PC-3 (cell line): ENCODE measurements around the gene CTNND2. TPM values are rescaled to one million over a fixed set of nuclear protein-coding genes. Genes with fewer than 3 reads are reported as not detected.

Experiments used
- ATAC-seq: fragments of 200-7000 bp; cut with Tn5 transposase; 2 replicates; pipeline ENCODE4 v1.9.1; 2020; ENCODE audit warnings: mild to moderate bottlenecking, moderate library complexity
- BruUV-seq: library from RNA; stranded (reverse); fragments of 400-500 nt; replicated peaks from 2 replicates; lab custom pipeline; 2021; lab: Mats Ljungman, UMichigan
- CTCF ChIA-PET: fragments of 300-600 bp; sonication (Branson Sonifier 250); formaldehyde crosslinking; loops from one replicate; lab custom pipeline; 2022; ENCODE audit warnings: antibody characterized with exemption; lab: Charles Lee
- POLR2A ChIA-PET: fragments of 300-600 bp; sonication (Branson Sonifier 250); formaldehyde crosslinking; loops from one replicate; lab custom pipeline; 2022; ENCODE audit warnings: antibody characterized with exemption; ENCODE audit not compliant: unreplicated experiment; lab: Charles Lee
- DNase-seq: peaks from one replicate; pipeline ENCODE4 v3.0.0-alpha.2; 2015
- H2AFZ ChIP-seq: fragments of 300-600 bp; sonication (generic); 2 replicates; pipeline ENCODE4 v1.6.0; 2016; ENCODE audit warnings: antibody characterized with exemption, low read length
- H3F3A ChIP-seq: fragments of 300-600 bp; sonication (generic); one replicate; pipeline ENCODE4 v1.6.0; 2017; ENCODE audit warnings: antibody characterized with exemption, low read length, control low read depth, mild to moderate bottlenecking; ENCODE audit not compliant: unreplicated experiment
- H3K27ac ChIP-seq: fragments of 300-600 bp; sonication (generic); 2 replicates; pipeline ENCODE4 v1.5.1; 2016; ENCODE audit warnings: mild to moderate bottlenecking, low read length
- H3K27me3 ChIP-seq: fragments of 300-600 bp; sonication (generic); 2 replicates; pipeline ENCODE4 v1.6.1; 2016; ENCODE audit warnings: low read length, mixed read lengths
- H3K36me3 ChIP-seq: fragments of 300-600 bp; sonication (generic); 2 replicates; pipeline ENCODE4 v1.6.1; 2016; ENCODE audit warnings: low read depth, mixed run types, low read length, mixed read lengths
- H3K4me1 ChIP-seq: fragments of 300-600 bp; sonication (generic); 2 replicates; pipeline ENCODE4 v1.5.1; 2016; ENCODE audit warnings: low read length; ENCODE audit not compliant: insufficient read depth
- H3K4me2 ChIP-seq: fragments of 300-600 bp; sonication (generic); 2 replicates; pipeline ENCODE4 v1.6.0; 2016; ENCODE audit warnings: low read length
- H3K4me3 ChIP-seq: fragments of 300-600 bp; sonication (generic); 2 replicates; pipeline ENCODE4 v1.5.1; 2016; ENCODE audit warnings: mild to moderate bottlenecking, low read length, mixed read lengths
- H3K79me2 ChIP-seq: fragments of 300-600 bp; sonication (generic); 2 replicates; pipeline ENCODE4 v1.6.1; 2017; ENCODE audit warnings: low read length, mixed read lengths
- H3K9ac ChIP-seq: fragments of 300-600 bp; sonication (generic); 2 replicates; pipeline ENCODE4 v1.6.0; 2016; ENCODE audit warnings: mild to moderate bottlenecking, low read length
- H3K9me2 ChIP-seq: fragments of 300-600 bp; sonication (generic); replicated peaks from 2 replicates; pipeline ENCODE4 v1.6.1; 2016; ENCODE audit warnings: mixed run types, low read length, mixed read lengths
- H3K9me3 ChIP-seq: fragments of 300-600 bp; sonication (generic); 2 replicates; pipeline ENCODE4 v1.6.1; 2016; ENCODE audit warnings: low read length, mixed read lengths
- H4K20me1 ChIP-seq: fragments of 300-600 bp; sonication (generic); 2 replicates; pipeline ENCODE4 v1.6.1; 2016; ENCODE audit warnings: low read length, mixed read lengths
- CTCF ChIP-seq: fragments of 300-600 bp; sonication (generic); conservative IDR thresholded peaks from 2 replicates; pipeline ENCODE4 v1.5.1; 2017; ENCODE audit warnings: antibody characterized with exemption, low read depth, mild to moderate bottlenecking, low read length
- EZH2 ChIP-seq: fragments of 300-600 bp; sonication (generic); IDR thresholded peaks from one replicate; pipeline ENCODE4 v1.6.1; 2017; ENCODE audit warnings: antibody characterized with exemption, mild to moderate bottlenecking, low read length; ENCODE audit not compliant: unreplicated experiment
- EZH2phosphoT487 ChIP-seq: fragments of 300-600 bp; sonication (generic); IDR thresholded peaks from 2 replicates; pipeline ENCODE4 v1.6.1; 2018; ENCODE audit warnings: mild to moderate bottlenecking, antibody characterized with exemption, low read length, borderline replicate concordance
- intact Hi-C: fragments of 100-400 bp; cut with micrococcal nuclease; formaldehyde crosslinking; loops from 2 replicates; pipeline ENCODE4 v1.9.0; 2023
- total RNA-seq: library from RNA; depleted of rRNA; stranded (reverse); fragments of >200 nt; gene quantifications from 2 replicates; pipeline ENCODE4 v1.2.3, GENCODE V29; 2014

Gene CTNND2
- total RNA-seq, 1 experiment from 2014 or later = 1.8 TPM

GRCh38 chr5:11329679-11330078 lies 574.6 kb downstream of the CTNND2 start:
- H3K79me2 ChIP-seq = no peaks in the 10 kb centered on the region
- no peak overlapping the region for H3K4me2 ChIP-seq
- no peaks in the 10 kb centered on the region for H3F3A ChIP-seq
- intact Hi-C loops = no loop called here
- H3K9ac ChIP-seq = no peak overlapping the region
- DNase-seq (no peak), ATAC-seq (no peak)
- no peaks in the 10 kb centered on the region for H3K9me3 ChIP-seq
- no peaks in the 10 kb centered on the region for H3K4me1 ChIP-seq
- H3K27me3 ChIP-seq = no peaks in the 10 kb centered on the region; the same call in 1 of the 2 replicates
- TF ChIP-seq EZH2 (no peak), EZH2phosphoT487 (no peak), CTCF (no peak)
- no peaks in the 10 kb centered on the region for H3K9me2 ChIP-seq
- H3K27ac ChIP-seq = no peak overlapping the region
- ChIA-PET POLR2A (no interaction called here), CTCF (no interaction called here)
- H4K20me1 ChIP-seq = no peaks in the 10 kb centered on the region
- H3K36me3 ChIP-seq = no peaks in the 10 kb centered on the region
- H3K4me3 ChIP-seq = no peak overlapping the region
- BruUV-seq = no TSS peak
- no peak overlapping the region for H2AFZ ChIP-seq

GRCh38 chr5:11324521-11325289 lies 579.5 kb downstream of the CTNND2 start:
- intact Hi-C loops = no loop called here
- no peak for ATAC-seq
- Histone ChIP-seq H3K4me1 (peaks cover 13% of the 10 kb centered on the region; the same call in 1 of the 2 replicates), H3K27ac (no peak overlapping the region), H3K9me3 (no peaks in the 10 kb centered on the region), H3F3A (no peaks in the 10 kb centered on the region), H3K9ac (no peak overlapping the region), H3K79me2 (no peaks in the 10 kb centered on the region), H2AFZ (no peak overlapping the region), H4K20me1 (no peaks in the 10 kb centered on the region), H3K9me2 (no peaks in the 10 kb centered on the region), H3K36me3 (no peaks in the 10 kb centered on the region), H3K4me3 (no peak overlapping the region), H3K27me3 (no peaks in the 10 kb centered on the region), H3K4me2 (no peak overlapping the region)
- TF ChIP-seq CTCF (no peak), EZH2 (no peak), EZH2phosphoT487 (no peak)
- POLR2A ChIA-PET = no interaction called here
- BruUV-seq = no TSS peak
- CTCF ChIA-PET = no interaction called here
- DNase-seq = no peak

GRCh38 chr5:11323761-11324160 lies 580.5 kb downstream of the CTNND2 start:
- Histone ChIP-seq H3K9me3 (no peaks in the 10 kb centered on the region), H4K20me1 (no peaks in the 10 kb centered on the region), H3K9ac (no peak overlapping the region), H3K4me2 (no peak overlapping the region), H2AFZ (no peak overlapping the region), H3K36me3 (no peaks in the 10 kb centered on the region), H3K79me2 (no peaks in the 10 kb centered on the region), H3F3A (no peaks in the 10 kb centered on the region), H3K27ac (no peak overlapping the region), H3K9me2 (no peaks in the 10 kb centered on the region), H3K4me1 (peaks cover 15% of the 10 kb centered on the region; the same call in 1 of the 2 replicates), H3K4me3 (no peak overlapping the region), H3K27me3 (no peaks in the 10 kb centered on the region)
- intact Hi-C loops = no loop called here
- ChIA-PET CTCF (no interaction called here), POLR2A (no interaction called here)
- DNase-seq (no peak), ATAC-seq (no peak)
- BruUV-seq = no TSS peak
- TF ChIP-seq CTCF = no peak
- no peak for TF ChIP-seq EZH2
- TF ChIP-seq EZH2phosphoT487 = no peak
